ENCODE results near the gene YWHAG. TPM values are rescaled to one million over a fixed set of nuclear protein-coding genes. Genes with fewer than 3 reads are reported as not detected.

Gene YWHAG
- total RNA-seq, 1 donor from 2014 or later = 70.5 TPM

GRCh38 chr7:76386691-76387260, 28.0 kb upstream of the YWHAG start:
- H3K4me1 Mint-ChIP-seq = peaks cover 18% of the 10 kb centered on the region
- TF ChIP-seq CTCF (IDR thresholded peaks at IDR 0.05) = no peak
- no peaks in the 10 kb centered on the region for H3K9me3 Mint-ChIP-seq
- H3K27ac Mint-ChIP-seq = no peak overlapping the region
- DNase-seq = no peak
- ChIA-PET CTCF (no interaction called here), POLR2A (interaction anchor here (0.6 kb wide), 1 partner anchor 11 kb away, joined by 3 read pairs; no protein-coding TSS in a partner anchor)
- intact Hi-C loops (cut with micrococcal nuclease) = no loop called here
- H3K27me3 Mint-ChIP-seq = no peaks in the 10 kb centered on the region
- H3K4me3 Mint-ChIP-seq = no peak overlapping the region
- no peak for ATAC-seq (ENCODE audit: low read depth)
- no peaks in the 10 kb centered on the region for H3K36me3 Mint-ChIP-seq (ENCODE audit: low read depth)

- no peak overlapping the region for H3K4me3 Mint-ChIP-seq
- POLR2A ChIA-PET = interaction anchor here (1.0 kb wide), 1 partner anchor 9 kb away, joined by 3 read pairs; no protein-coding TSS in a partner anchor
- DNase-seq (no peak), ATAC-seq (ENCODE audit: low read depth) (no peak)
- H3K27me3 Mint-ChIP-seq = no peaks in the 10 kb centered on the region
- no peaks in the 10 kb centered on the region for H3K9me3 Mint-ChIP-seq
- no peaks in the 10 kb centered on the region for H3K36me3 Mint-ChIP-seq (ENCODE audit: low read depth)
- TF ChIP-seq CTCF (IDR thresholded peaks at IDR 0.05) = no peak
- no peak overlapping the region for H3K27ac Mint-ChIP-seq
- CTCF ChIA-PET = no interaction called here
- intact Hi-C loops (cut with micrococcal nuclease) = no loop called here
- H3K4me1 Mint-ChIP-seq = peaks cover 15% of the 10 kb centered on the region
Measured at GRCh38 chr7:76383089-76383944, 24.5 kb upstream of the YWHAG start.

GRCh38 chr7:76381814-76382213, 23.0 kb upstream of the YWHAG start:
- Mint-ChIP-seq H3K27me3 (no peaks in the 10 kb centered on the region), H3K9me3 (no peaks in the 10 kb centered on the region), H3K27ac (no peak overlapping the region), H3K36me3 (ENCODE audit: low read depth) (no peaks in the 10 kb centered on the region), H3K4me3 (no peak overlapping the region), H3K4me1 (peaks cover 10% of the 10 kb centered on the region)
- TF ChIP-seq CTCF (IDR thresholded peaks at IDR 0.05) = no peak
- ChIA-PET POLR2A (interaction anchor here (0.6 to 0.7 kb wide), 2 partner anchors 11 to 20 kb away, joined by 3 to 4 read pairs; no protein-coding TSS in a partner anchor), CTCF (no interaction called here)
- ATAC-seq (ENCODE audit: low read depth) (no peak), DNase-seq (no peak)
- intact Hi-C loops (cut with micrococcal nuclease) = no loop called here

GRCh38 chr7:76380623-76380966, 21.8 kb upstream of the YWHAG start:
- no peaks in the 10 kb centered on the region for H3K36me3 Mint-ChIP-seq (ENCODE audit: low read depth)
- intact Hi-C loops (cut with micrococcal nuclease) = no loop called here
- H3K4me1 Mint-ChIP-seq = peaks cover 10% of the 10 kb centered on the region
- ATAC-seq (ENCODE audit: low read depth) (no peak), DNase-seq (no peak)
- no peaks in the 10 kb centered on the region for H3K27me3 Mint-ChIP-seq
- peak overlapping the region; percentile 77 for H3K4me3 Mint-ChIP-seq
- no peak overlapping the region for H3K27ac Mint-ChIP-seq
- CTCF ChIA-PET = no interaction called here
- POLR2A ChIA-PET = no interaction called here
- no peak for TF ChIP-seq CTCF (IDR thresholded peaks at IDR 0.05)
- no peaks in the 10 kb centered on the region for H3K9me3 Mint-ChIP-seq

- H3K36me3 Mint-ChIP-seq (ENCODE audit: low read depth) = no peaks in the 10 kb centered on the region
- no peak for TF ChIP-seq CTCF (IDR thresholded peaks at IDR 0.05)
Measured at GRCh38 chr7:76377186-76377918, 18.6 kb upstream of the YWHAG start.

More at GRCh38 chr7:76377186-76377918, 18.6 kb upstream of the YWHAG start:
- peaks cover 8% of the 10 kb centered on the region for H3K27me3 Mint-ChIP-seq
- H3K27ac Mint-ChIP-seq = peak overlapping the region; percentile 30
- intact Hi-C loops (cut with micrococcal nuclease) = no loop called here
- no peak overlapping the region for H3K4me3 Mint-ChIP-seq
- H3K4me1 Mint-ChIP-seq = peaks cover 10% of the 10 kb centered on the region
- ATAC-seq (ENCODE audit: low read depth) = no peak
- POLR2A ChIA-PET = no interaction called here
- no peak for DNase-seq
- H3K9me3 Mint-ChIP-seq = no peaks in the 10 kb centered on the region
- CTCF ChIA-PET = no interaction called here

Data from activated B cell treated with CpG ODN at 0.5 μM for 24 hours (primary cell).